A549 (cell line): ENCODE results near the gene CCDC183.
"Not testable (repeated sequence)": the region's sequence is repeated elsewhere in the genome, so short reads cannot be mapped to it uniquely, and the experiment has no call there.

ENCODE experiments used
- CTCF ChIP-seq: fragments of >200 bp; sonication (Bioruptor Twin); formaldehyde crosslinking; IDR thresholded peaks from 3 replicates; pipeline ENCODE4 v1.5.1; 2016
- KDM5A ChIP-seq: fragments of 200-600 bp; sonication (generic); IDR thresholded peaks from 2 replicates; pipeline ENCODE4 v1.6.1; 2016; ENCODE audit warnings: antibody characterized with exemption, mild to moderate bottlenecking
- SMC3 ChIP-seq: fragments of >200 bp; sonication (Bioruptor Twin); formaldehyde crosslinking; IDR thresholded peaks from 3 replicates; pipeline ENCODE4 v1.6.1; 2018; ENCODE audit warnings: inconsistent platforms

- not testable (repeated sequence) for TF ChIP-seq CTCF, KDM5A, SMC3
Measured at GRCh38 chr9:136843159-136843800, 47.1 kb downstream of the CCDC183 start.
